ENCODE data around the gene PPP1R3G.
"Not testable (repeated sequence)": the region's sequence is repeated elsewhere in the genome, so short reads cannot be mapped to it uniquely, and the experiment has no call there.

PPP1R3G gene

DNA sequence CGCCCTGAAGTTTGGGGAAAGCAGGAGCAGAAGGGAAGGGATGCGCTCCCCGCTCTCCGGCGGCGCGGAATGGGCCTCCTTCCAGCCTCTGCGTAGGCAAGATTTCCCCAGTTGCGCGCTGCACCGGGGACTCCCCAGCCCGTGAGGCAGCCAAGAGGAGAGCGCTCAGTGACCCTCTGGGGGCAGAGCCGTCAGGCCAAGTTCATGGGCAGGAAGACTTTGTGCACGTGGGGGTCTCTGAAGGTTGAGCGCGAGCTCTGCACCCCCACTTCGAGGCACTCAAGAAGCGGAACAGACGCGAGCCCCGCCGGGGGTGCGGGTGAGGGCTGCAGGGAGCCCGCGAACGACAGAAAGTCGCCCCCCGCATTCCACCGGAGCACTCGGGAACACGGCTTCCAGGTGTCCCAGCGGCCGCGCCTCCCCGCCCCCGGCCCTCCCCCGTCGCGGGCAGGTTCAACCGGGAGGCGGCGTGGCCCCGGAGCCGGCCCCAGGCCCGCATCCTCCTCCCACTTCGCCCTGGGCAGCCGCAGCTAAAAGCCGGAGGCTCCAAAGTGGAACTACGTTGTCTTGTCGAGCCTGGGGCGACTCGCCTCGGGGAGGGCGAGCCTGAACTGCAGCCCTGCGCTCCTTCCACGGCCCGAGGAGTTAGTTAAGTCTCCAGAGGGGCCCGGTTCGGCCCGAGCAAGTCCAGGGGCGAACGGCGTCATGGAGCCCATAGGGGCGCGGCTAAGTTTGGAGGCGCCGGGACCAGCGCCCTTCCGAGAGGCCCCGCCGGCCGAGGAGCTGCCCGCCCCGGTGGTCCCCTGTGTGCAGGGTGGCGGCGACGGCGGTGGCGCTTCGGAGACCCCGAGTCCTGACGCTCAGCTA, at the start of gene PPP1R3G:
TSS of gene PPP1R3G (plus strand) at position 561 of the 867 bp plus-strand sequence. CDS start at position 706, 145 bp downstream.
- DNase-seq (ENCODE audit: low read depth in 3 of 3): no peak

DNA sequence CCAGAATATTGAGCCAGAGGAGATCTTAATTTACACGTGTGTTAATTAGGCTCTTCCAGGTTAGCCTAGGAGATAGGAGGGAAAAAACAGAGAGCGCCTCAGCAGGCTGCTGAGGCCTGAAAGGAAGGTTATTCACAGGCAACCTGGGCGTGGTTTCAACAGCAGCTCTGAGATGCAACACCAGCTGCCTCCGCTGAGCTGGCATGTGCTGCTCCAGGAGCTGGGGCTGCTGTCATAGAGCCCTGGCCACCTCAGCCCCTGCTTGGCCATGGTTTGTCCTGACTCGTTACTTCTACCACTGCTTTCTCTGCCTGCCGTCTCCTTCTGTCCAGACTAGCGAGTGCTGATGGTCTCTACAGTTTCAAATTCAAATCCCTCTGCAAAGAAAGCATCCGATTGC, 48.9 kb upstream of the PPP1R3G start:
- no peak for DNase-seq (ENCODE audit: low read depth in 3 of 3)

DNA sequence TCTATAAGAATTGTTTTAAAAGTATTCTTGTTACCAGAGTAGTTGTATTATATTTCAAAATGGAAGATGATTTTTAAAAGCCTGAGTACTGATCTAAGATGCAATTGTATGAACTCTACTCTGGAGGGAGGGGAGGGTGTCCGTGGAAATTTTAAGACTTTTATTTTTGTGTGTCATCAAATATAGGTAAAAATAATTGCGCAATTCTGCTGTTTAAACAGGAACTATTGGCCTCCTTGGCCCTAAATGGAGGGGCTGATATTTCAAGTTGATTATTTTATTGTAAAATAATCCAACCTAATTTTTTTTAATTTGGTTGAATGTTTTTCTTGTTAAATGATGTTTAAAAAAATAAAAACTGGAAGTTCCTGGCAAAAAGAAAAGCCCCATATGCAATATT, 43.2 kb upstream of the PPP1R3G start:
- DNase-seq (ENCODE audit: low read depth in 3 of 3): no peak

DNA sequence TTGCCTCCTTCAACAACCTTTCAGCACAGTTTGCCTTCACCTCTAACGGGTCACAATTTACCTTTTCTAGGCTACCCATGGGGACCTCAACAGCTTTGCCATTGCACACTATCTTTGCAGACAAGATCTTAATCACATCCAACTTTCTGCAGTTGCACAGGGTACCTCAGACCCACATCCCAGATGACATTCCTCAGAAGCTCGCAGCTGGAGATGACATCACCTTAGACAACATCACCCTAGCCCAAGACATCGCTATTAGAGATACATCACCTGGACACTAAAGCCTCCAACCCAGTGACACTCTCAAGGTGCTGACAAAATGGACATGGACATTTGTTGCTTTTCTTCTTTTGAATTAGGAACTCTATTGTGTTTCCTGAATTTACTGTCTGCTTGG, 42.7 kb upstream of the PPP1R3G start:
- DNase-seq (ENCODE audit: low read depth in 3 of 3): no peak

DNA sequence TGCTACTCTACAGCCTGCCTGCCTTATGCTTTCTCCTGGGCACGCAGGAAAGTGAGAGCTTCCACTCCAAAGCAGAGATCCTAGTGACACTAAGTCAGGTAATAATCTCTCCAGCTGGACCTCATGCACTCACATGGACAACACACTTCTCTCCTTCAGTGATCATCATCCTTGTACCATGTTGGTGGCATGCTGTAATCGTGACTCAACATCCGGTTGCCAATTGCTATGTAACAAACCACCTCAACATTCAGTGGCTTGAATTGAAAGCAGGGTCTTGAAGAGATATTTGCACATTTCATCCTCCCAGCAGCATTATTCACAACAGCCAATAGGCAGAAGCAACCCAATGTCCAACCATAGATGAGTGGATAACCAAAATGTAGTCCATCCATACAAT, 40.3 kb upstream of the PPP1R3G start:
- no peak for DNase-seq (ENCODE audit: low read depth in 3 of 3)

DNA sequence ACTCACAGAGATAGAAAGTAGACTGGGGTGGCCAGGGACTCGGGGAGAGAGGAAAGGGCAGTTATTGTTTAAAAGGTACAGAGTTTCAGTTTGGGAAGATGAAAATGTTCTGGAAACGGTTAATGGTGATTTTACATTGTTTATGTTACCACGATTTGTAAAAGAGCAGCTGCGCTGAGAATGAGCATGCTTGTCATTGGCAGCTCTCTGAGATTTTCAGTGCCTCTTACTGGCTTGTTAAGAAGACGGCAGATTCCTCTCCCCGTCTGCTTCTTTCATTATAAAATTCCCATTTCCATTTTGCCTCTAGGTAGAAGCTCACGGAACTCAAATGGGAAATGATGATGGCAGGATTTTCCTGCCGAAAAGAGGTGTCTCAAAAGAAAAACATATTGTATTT, 39.7 kb upstream of the PPP1R3G start:
- DNase-seq (ENCODE audit: low read depth in 3 of 3): no peak

DNA sequence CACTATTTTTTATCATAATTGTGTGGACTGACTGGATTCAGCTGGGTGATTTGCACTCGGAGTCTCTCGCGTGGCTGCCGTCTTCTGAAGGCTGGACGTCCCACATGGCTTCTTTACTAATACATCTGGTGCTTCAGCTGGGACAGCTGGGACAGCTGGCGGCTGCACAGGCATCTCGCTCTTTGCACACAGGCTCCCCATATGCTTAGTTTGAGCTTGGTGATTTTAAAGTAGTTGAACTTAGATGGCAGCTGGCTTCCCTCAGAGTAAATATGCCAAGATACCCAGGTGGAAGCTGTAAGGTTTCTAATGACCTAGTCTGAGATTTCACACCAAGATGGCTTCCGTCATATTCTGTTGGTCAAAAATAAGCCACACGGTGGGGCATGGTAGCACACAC, 38.7 kb upstream of the PPP1R3G start:
- no peak for DNase-seq (ENCODE audit: low read depth in 3 of 3)

DNA sequence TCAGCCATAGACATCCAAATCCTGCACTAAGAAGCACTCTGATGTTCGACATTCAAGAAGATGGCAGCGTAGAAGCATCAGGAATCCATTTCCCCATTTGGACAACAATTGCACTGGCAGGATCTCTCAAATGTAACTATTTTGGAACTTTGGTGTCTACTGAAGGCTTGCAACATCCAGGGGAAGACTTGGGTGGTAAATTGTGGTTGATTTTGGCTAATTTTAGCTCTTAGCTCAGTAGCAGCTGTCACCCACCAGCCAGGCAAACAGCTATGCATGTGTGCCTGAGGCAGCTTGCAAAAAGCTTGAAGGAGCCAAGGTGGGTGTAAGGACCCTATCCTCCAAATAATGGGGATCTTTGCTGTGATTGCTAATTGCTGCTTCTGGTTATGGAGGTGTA, 35.1 kb upstream of the PPP1R3G start:
- no peak for DNase-seq (ENCODE audit: low read depth in 3 of 3)

DNA sequence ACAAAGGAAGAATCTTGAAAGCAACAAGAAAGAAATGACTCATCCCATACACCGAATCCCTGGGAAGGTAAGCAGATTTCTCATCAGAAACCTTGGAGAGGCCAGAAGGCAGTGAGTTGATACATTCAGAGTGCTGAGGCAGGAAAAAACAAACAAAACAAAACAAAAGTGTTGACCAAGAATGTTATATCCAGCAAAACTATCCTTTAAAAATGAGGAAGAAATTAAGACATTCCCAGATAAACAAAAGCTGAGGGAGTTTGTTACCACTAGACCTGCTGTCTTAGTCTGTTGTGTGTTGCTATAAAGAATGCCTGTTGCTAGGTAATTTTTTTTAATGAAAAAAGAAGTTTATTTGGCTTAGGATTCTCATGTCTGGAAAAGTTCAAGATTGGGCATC, 33.7 kb upstream of the PPP1R3G start:
- no peak for DNase-seq (ENCODE audit: low read depth in 3 of 3)

DNA sequence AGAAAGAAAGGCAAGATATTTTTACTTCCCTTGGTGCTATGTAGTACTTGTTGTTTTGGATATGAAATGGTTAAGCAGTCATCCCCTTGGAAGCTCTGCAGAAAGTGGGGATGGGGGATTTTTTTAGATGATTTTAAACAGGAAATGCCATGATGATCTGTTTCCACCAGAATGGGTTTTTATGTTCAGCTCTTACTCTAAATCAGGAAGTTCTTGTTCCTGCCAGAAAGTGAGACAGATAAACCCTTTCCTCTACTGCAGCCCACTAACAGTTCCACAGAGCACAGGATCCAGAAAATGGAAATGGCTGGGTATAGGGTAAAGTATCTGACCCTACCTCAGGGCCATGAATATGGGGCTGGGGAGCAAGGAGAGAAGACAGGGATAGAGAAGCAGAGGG, 32.1 kb upstream of the PPP1R3G start:
- no peak for DNase-seq (ENCODE audit: low read depth in 3 of 3)

DNA sequence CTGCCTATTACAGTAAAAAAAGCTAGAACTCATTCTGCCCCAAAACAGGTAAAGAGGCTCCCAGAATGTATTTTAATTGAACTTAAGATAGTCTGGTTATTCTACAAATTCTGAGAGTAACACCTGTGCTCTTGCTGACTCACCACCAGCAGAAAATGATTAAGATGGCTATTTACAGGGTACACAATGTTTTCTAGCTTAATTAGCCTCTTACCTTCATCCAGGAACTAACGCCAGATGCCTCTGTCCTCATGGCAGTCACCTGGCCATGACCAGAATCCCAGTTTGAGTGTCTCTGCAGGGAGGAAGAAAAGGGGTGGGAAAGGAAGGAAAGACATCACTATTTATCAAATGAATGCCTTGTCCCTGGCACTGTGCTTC, 31.3 kb upstream of the PPP1R3G start:
- DNase-seq (ENCODE audit: low read depth in 3 of 3): no peak

DNA sequence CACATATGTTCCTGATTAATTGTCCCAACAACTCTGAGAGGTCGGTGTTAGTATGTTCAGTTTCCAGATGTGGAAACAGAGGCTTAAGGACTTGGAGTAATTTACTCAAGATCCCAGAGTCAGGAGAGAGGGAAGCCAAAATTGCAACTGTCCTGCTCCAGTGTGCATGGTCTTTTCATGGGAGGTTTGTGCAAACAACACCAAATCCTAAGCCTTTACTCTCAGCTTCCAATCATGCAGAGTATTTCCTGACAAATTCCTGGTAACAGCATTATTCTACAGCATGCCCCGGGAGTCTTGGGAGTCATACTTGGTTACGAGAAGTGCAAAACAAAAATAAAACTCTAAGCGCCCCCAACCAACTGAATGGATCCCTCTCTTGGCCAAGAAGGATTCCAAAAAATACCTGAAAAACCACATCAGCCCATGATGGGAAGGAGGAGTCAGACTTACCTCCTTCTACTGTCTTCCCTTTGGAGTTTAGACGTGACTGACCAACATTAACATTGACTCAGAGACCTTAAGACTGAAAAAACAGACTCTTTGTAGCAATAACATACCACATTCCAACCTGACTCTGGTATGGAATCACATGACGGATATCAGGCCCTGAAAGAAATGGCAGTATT, 30.8 kb upstream of the PPP1R3G start:
- DNase-seq (ENCODE audit: low read depth in 3 of 3): no peak

DNA sequence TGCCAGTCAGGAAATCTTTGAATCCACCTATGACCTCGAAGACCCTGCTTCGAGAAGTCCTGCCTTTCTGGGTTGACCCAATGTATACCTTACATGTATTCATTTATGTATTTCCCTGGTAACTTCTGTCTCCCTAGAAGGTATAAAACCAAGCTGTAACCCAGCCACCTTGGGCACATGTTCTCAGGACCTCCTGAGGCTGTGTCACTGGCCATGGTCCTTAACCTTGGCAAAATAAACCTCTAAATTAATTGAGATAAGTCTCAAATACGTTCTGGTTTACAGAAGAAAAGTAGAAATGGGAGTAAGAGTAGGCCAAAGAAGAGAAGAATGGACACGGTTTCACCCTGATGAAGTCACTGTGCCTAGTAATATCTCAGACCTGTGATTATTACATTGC, 30.0 kb upstream of the PPP1R3G start:
- no peak for DNase-seq (ENCODE audit: low read depth in 3 of 3)

DNA sequence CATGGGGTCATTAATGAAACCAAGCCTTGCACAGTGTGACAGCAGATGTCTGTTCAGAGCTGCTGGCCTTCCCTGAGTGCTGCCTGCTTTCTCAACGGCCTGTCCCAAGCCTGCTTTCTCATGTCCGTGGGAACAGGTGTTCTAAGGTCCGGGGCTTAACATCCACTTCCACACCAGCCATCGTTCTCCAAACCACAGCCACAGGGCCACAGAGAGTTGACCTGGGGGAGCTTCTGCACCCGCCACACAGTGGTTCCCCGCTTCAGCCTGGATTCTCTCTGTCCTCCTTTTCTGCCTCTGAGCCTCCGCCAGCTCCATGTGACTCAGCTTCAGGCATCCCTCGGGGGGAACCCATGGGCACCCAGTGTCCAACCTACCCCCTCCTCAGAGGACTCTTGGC, 26.9 kb upstream of the PPP1R3G start:
- DNase-seq (ENCODE audit: low read depth in 3 of 3): no peak

DNA sequence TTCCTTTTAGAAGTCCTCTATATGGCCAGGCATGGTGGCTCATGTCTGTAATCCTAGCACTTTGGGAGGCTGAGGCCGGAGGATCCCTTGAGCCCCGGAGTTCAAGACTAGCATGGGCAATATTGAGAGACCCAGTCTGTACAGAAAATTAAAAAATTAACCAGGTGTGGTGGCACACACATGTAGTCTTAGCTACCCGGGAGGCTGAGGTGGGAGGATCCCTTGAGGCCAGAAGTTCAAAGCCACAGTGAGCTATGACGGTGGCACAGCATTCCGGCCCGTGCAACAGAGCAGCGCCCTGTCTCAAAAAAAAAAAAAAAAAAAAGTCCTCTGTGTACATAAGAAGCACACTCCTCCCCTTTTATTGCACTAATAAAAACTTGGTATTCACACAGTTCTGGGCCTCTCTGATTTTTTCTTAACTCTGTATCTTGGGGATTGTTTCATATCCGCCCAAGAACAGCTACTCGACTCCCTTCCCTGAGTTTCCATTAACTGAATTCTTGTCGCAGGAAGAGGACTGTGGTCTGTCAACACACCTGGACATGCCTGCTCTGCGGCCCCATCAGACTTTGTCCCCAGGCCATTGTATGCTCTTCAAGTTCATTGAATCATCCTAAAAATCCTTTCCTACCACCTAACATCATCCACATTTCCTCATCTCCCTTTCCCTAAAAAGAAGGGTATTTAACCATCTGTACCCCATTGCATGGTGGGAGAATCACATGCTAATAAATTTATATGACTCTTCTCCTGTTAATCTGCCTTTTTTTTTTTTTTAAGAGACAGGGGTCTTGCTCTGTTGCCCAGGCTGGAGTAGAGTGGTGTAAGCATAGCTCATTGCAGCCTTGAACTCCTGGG, 25.9 kb upstream of the PPP1R3G start:
- no peak for DNase-seq (ENCODE audit: low read depth in 3 of 3)

DNA sequence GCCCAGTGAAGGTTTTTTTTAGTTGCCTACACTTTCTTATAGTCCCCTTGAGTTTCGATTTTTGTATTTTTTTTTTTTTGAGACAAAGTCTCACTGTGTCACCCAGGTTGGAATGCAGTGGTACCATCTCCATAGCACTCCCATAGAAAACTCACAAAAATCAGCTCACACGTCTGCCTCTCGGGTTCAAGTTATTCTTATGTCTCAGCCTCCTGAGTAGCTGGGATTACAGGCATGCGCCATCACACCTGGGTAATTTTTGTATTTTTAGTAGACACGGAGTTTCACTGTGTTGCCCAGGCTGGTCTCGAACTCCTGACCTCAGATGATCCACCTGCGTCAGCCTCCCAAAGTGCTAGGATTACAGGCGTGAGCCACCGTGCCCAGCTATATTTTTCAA, 24.7 kb upstream of the PPP1R3G start:
- DNase-seq (ENCODE audit: low read depth in 3 of 3): not testable (repeated sequence)

DNA sequence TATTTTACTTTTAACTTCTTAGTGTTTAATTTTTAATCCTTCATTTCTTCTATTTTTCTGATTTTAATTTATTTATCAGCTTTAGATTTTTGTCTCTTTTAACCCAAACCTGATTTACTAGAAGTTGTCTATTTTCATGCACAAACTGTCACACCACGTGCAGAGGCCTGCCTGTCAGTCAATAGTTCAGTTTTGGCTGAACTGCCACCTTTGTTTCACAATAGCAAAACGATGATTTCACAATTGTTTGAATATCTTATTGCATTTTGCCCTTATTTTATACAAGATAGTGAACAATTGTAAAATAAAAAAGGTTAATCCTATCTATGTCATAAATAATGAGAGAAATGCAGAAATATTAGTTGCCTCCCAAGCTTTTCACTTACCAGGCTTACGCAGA, 24.0 kb upstream of the PPP1R3G start:
- no peak for DNase-seq (ENCODE audit: low read depth in 3 of 3)

DNA sequence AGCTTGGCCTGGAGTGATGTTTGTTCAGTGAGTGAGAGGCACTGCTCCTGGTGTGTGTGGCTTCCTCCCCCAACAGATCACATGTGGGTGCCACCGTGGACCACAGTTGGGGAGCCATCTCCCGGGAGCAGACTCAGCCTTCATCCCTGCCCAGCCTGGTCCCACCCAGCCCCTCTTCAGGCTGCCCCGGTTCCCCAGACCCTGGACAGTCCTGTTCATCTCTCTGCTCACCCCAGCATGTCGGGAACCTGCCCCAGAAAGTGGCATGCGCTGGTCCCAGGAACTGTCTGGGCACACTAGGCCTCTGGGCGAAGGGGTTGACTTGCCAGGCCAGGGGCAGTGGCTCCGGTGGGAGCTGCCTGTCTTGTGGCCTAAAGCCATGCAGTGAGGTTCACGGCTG, 21.5 kb upstream of the PPP1R3G start:
- DNase-seq (ENCODE audit: low read depth in 3 of 3): no peak

DNA sequence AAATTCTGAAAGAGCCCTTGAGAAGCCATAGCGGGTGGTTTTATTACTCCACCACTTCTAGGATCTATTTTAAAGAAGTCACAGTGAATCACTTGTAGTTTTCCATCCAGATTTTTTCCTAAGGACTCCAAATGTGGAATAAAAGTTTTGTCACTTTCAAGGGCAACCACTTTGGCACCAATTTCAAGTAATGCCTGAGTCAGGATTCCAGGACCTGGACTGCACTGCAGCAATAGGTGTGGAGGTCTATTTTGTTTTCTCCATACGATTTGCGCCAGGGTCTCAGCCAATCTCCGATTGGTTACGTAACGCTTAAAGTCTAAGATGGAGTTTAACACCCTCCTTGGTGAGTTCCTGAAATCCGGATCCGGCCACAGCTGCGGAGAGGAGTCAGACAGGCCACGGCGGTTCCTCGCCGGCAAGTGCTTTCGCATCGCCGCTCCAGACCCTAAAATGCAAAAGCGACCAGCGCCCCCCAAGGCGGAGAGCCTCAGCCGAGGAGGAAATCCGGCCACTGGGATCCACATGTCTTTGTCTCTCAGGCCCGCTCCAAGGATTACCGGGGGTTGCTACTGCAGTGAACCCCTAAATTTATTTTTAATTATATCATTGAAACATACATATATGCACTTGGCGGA, 18.6 kb upstream of the PPP1R3G start:
- no peak for DNase-seq (ENCODE audit: low read depth in 3 of 3)

DNA sequence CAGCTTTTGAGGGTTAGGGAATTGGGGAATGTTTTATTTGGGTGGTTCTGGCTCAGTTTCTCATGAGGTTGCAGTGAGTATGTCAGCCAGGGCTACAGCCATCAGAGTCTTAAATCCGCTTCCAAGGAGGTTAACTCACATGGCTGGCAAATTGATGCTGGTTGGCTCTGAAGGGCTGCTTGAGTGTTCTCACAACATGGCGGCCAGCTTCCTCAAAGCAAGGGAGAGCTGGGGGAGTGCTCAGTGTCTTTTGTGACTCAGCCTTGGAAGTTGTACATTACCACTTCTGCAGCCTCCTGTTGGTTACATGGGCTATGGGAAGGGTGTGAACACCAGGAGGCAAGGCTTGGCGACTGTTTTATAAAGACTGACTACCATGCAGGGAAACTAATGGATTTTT, 17.8 kb upstream of the PPP1R3G start:
- no peak for DNase-seq (ENCODE audit: low read depth in 3 of 3)

DNA sequence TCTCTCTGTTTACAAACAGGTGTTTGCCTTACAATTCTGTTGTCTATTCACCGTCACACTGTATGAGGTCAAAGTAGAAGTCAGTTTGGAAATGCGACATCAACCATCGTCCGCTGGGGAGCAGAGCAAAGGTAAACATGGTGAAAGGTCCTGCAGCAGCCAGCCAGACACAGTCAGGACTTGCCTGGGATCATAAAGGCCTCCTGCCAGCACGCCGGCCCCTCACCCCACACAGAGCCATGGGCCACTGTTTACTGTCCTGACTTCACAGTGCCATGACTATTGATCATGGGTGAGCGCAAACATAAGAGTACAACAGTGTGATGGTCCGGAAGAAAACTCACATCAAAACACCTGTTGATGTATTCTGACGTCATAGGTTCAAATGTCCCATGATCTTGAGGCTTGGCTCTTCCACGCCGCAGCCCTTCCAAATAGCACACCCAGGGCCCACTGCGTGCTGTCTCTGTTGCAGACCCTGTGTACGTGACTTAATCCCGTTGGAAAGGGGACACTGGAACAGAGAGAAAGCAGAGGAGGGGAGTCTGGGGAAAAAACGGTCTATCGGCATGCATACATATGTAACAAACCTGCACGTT, 16.9 kb upstream of the PPP1R3G start:
- DNase-seq (ENCODE audit: low read depth in 3 of 3): no peak

DNA sequence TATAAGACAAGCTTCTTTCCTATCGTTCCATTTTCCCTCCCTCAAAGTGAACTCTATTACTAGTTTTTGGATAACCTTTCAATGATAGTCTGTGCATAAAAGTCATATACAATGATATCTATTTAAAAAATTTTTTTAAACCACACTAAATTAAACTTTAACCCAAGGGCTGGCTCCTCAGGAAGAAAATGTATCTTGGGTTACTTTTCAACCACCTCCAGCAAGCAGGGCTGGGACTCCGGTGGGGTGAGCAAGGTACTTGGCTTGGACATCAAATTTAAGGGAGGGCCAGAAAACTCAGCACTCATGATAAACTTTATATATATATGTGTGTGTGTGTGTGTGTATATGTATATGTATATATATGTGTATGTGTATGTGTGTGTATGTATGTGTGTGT, 13.9 kb upstream of the PPP1R3G start:
- no peak for DNase-seq (ENCODE audit: low read depth in 3 of 3)
